UCSD-AML1 (cell line): Measurements from ENCODE around the gene MARCHF6.
"Not testable (repeated sequence)": the region's sequence is repeated elsewhere in the genome, so short reads cannot be mapped to it uniquely, and the experiment has no call there.

Experiments used
- DNase-seq: peaks from one replicate; lab custom pipeline; 2025; ENCODE audit not compliant: unreplicated experiment; lab: John Stamatoyannopoulos, UW

MARCHF6 gene

DNA sequence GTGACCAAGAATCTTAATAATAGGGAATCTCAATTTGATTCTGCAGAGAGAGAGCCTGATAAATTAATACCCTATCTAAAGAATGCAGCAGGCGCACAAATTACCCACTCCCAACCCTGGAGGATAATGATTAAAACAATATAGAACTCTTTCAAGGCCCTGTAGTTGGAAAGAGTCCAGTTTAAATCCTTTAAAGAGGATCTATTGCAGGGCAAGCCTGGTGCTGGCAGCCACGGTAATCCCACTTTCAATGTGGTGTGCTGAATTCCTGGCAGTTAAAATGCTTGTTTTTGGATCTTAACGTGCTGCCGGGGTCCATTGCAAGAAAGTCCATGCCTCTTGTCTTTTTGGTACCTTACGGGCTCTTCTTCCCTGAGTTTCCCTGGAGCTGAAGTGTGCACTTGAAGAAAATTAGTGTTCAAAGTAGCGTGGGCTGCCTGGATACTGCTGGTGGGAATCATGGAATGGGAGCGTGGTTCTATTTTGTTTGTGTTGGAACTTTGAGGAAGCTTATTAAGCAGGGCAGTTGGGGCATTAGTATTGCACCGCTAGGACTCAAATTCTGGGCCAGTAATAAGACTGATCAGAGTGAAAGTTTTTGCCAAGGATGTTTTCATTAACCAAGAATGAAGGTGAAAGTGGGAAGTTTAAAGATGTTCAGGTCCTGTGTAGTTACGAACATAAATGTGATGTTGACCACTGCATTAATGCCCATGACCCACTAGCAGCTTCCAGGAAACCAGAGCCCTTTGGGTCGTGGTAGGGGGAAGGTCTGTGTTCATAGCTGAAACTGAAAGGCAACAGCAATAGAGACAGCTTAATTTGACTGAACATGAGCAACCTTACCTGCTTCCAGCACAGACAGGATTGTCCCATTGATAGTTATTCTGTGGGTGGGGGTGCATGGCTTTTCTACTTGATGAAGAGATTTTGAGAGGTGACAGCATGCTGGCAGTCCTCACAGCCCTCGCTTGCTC, 20.8 kb downstream of the MARCHF6 start:
- DNase-seq: no peak

DNA sequence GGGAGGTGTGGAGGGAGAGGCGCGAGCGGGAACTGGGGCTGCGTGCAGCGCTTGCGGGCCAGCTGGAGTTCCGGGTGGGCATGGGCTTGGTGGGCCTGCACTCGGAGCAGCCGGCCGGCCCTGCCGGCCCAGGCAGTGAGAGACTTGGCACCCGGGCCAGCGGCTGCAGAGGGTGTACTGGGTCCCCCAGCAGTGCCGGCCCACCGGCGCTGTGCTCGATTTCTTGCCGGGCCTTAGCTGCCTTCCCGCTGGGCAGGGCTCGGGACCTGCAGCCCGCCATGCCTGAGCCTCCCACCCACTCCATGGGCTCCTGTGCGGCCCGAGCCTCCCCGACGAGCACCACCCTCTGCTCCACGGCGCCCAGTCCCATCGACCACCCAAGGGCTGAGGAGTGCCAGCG, 21.7 kb downstream of the MARCHF6 start:
- DNase-seq: not testable (repeated sequence)

DNA sequence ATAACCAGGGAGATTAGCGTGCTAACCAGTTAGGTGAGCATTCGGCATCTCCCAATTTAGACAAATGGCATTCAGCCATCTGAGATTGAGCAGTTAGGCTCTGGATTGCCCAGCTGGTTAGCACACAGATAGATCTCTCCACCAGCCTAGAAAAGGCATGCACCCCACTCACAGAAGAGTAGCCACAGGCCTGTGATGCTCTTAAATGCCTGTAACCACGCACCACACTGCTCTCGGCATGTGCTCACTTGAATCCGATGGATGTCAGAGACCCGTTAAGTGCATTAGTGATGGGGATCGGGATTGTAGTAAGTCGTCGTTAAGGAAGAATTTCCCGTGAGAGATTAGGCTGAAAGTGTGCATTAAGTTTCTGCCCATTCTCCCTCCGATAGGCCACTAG, 23.0 kb downstream of the MARCHF6 start:
- no peak for DNase-seq

DNA sequence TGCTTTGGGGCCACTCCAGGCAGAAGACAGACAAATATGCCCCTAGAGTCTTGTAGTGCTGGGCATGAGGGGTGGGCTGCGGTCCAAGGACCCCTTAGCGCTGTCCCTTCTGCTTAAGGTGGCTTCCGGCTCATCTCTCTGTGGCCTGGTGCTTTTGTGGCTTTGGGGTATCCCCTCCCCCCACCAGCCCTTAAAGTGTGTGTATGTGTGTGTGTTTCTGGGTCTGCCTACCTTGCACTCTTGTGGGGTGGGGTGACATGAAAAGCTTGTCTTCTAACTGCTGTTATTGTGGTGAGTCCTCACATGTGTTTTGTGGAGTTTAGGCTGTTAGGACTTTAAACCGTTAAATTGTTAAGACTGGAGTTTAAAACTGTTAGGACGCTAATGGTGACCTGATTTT, 23.6 kb downstream of the MARCHF6 start:
- no peak for DNase-seq

DNA sequence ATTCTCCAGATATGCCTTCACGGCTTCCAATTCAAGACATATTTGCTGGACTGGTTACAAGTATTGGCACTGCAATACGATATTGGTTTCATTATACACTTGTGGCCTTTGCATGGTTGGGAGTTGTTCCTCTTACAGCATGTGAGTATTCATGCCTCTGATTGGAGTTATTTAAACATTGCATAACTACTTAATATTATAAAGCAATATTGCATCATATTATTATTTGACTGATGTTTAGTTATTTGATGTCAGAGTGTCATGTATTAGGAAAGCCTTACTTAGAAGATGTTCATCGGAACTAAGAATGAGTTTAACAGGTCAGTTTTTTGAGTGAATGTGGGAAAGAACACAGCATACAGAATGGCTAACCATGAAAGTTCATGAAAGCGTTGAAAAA, 28.3 kb downstream of the MARCHF6 start:
- DNase-seq: no peak

DNA sequence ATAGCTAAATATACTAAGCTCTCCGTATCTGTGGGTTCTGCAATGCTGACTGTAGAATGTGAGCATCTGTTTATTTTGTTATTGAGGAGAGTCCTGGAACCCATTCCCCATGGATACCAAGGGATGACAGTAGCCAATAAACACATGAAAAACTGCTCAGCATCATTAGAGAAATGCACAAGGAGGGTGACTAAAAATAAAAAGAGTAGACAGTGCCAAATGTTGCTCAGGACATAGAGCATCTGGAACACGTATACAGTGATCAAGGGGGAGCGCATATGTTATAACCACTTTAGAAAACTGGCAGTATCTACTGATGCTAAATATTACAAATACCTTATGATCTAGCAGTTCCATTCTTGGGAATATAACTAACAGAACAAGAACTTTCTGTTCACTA, 31.0 kb downstream of the MARCHF6 start:
- DNase-seq: no peak

DNA sequence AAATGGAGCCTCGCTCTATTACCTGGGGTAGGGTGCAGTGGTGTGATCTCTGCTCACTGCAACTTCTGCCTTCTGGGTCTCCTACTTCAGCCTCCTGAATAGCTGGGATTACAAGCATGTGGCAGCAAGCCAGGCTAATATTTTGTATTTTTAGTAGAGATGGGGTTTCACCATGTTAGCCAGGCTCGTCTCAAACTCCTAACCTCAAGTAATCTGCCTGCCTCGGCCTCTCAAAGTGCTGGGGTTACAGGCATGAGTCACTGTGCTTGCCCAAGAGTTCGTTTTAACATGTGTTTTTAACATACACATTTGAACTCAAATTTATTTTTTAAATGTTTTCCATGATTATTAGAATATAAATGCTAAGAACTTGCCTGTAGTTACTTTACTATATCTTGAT, 34.2 kb downstream of the MARCHF6 start:
- DNase-seq: no peak

DNA sequence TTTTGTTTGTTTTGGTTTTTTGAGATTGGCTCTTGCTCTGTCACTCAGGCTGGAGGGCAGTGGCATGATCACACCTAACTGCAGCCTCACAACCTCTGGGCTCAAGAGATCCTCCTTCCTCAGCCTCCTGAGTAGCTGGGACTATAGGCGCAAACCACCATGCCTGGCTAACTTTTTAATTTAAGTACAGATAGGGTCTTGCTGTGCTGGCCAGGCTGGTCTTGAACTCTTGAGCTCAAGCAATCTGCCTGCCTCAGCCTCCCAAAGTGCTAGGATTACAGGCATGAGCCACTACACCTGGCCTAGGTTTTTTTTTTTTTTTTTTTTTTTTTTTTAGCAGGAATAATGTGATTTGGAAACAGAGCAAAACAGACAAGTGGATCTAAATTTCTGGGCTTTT, 37.6 kb downstream of the MARCHF6 start:
- no peak for DNase-seq

DNA sequence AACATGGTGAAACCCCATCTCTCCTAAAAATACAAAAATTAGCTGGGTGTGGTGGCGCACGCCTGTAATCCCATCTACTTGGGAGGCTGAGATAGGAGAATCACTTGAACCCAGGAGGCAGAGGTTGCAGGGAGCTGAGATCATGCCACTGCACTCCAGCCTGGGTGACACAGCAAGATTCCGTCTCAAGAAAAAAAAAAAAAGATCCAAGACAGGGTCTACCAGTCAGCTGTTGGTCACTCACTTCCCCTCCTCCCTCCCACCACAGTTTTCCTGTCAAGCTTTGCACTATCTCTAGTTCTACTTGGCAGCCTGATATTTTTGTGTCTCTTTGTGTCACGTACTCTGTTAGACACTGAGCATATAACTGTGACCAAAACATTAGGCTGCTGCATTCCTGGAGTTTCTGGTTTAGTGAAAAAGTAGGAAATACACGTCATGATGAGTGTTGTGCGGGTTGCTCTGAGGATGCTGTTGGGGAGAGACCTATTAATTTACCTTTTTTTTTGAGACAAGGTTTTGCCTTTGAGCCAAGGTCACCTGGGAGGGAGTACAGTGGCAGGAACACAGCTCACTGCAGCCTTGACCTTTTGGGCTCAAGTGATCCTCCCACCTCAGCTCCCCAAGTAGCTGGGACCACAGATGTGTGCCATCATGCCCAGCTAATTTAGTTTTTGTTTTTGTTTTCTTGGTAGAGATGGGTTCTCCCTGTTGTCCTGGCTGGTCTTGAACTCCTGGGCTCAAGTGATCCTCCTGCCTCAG, 39.3 kb downstream of the MARCHF6 start:
- not testable (repeated sequence) for DNase-seq

DNA sequence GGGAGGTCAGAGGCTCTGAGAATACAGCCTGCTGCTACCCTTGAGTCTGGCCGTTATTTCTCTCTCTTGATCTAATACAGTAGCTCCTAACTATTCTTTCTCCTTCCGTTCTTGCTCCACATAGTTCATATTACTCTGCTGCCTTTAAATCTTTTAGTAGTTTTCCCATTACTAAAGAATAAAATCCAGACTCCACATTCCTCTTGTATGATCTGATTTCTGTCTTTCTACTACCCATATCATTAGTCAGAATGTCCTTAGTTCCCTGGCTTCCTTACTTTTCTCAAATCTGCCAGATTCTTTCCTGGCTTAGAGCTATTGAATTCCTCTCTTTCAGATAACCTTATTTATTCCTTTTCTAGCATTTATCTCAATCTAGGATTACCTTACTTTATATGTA, 40.0 kb downstream of the MARCHF6 start:
- DNase-seq: no peak

DNA sequence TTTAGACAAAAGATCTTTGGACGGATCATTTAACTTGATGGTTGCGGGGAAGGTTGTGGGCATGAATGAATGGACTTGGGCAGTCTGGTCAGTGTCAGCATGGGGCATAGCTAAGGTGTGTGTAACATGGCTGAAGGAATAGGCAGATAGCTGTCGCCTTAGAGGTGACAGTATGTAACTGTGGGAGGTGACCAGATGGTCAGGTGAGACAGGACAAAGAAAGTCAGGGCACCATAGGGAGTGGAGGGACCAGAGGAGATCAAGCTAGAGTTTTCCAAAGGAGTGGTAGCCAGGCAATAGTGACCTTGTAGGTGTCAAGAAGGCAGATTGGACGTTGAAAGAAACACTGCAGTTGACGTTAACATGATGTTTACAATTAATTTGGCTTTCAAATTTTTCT, 43.1 kb downstream of the MARCHF6 start:
- no peak for DNase-seq

DNA sequence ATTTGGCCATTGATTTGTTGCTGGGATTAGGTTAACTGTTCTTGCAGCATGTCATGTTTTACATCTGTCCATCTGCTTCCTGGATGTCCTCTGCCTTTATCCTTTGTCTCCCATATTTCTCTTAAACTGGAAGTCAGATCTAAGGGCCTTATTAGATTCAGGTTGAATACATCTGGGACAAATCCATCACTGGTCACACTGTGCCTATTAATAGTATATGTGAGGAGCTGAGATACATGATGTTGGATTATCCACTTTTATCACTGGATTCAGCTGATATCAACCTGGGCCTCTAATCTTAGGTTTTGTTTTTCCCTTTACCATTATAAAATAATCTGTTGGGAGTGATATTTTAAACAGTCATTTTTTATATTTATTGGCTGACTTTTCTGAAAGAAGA, 46.3 kb downstream of the MARCHF6 start:
- no peak for DNase-seq

DNA sequence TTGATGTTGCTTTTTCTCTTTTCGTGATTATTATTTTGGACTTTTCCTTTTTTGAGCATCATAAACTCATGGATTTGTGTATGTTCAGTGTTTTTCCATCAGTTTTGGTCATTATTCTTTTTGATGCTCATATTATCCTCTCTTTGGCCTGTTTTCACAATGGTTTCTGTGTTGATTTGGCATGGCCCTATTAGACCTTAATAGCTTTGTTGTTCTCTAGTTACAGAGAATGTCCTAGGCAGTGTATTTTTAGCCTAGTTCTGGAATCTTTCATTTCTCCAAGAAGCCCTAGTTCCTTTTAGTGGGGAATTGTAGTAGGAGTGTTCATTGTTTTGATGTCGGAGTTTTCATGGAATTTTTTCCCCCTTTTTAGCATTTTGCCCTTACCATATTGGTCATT, 46.9 kb downstream of the MARCHF6 start:
- DNase-seq: no peak

DNA sequence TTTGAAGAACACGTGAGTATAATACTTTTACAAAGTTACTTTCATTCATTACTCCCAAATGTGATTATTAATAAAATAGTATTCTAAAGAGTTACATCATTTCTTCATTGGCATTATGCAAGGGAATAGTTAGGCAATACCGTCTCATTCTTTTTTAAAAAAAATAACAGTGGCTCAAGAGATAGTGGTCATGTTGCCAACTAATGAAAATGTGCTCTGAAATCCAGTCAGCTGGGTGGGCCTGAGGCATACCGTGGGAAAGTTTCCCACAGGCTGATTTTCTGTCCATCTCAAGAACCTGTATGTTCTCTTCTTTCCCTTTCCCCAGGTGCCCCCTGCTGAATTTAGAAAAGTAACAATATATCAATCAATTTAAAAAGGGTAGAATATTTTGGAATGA, 47.3 kb downstream of the MARCHF6 start:
- no peak for DNase-seq

DNA sequence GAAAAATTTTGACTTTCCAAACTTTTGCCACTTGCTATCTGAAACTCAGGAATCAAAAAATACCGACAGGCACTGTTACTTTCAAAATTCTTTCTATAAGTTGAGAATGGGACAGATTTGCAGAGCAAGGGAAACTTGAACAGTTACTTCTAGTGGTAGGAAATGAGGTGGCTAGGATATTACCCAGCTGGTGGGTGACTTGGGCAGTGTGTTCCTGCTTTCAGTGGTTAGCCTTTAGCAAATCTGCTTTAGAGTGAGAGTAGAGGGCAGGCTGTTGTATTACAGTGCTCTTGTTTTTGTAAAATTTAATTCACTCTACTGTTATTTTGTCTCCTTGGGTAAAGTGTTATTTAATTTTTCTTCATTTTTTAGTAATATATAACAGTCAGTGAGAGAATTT, 48.0 kb downstream of the MARCHF6 start:
- no peak for DNase-seq
